ENCODE data around the gene C1orf174. TPM values are rescaled to one million over a fixed set of nuclear protein-coding genes. Genes with fewer than 3 reads are reported as not detected.

C1orf174 gene
- total RNA-seq, 3 donors from 2014 or later (not counting 1 experiment from before 2014, with no cell fraction given) = 52.9 to 62.3 (median 61.5) TPM

DNA sequence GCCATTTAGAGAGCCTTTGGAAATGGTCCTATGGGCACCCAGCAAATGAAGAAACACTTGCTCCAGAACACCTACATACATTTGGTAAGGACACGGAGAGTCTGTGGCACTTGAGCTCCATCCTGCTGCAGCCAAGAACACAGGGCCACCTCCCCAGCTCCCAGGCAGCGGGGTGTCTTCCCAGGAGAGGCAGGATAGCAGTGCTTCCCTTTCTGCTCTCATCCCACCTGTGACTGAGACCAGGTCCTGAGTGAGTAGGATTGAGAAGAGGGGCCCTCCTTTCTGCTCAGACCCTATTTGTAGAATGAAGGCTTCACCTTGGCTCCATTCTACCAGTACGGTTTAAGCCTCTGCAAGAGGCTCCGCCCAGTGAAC lies 4.1 kb downstream of the C1orf174 start:
- Mint-ChIP-seq H3K27ac (peak overlapping the region; percentile 48 to 57), H3K4me3 (no peak overlapping the region), H3K27me3 (ENCODE audit: low read depth in 2 of 2) (no peaks in the 10 kb centered on the region), H3K36me3 (no peaks in the 10 kb centered on the region), H3K9me3 (peaks cover 2 to 4% of the 10 kb centered on the region in 2 donors), H3K4me1 (peaks cover 27 to 35% of the 10 kb centered on the region in 2 donors)
- peaks cover 8% of the 10 kb centered on the region for H3K9me3 ChIP-seq (ENCODE audit: control insufficient read depth, insufficient read depth, low read length)
- TF ChIP-seq, protein P1, sequence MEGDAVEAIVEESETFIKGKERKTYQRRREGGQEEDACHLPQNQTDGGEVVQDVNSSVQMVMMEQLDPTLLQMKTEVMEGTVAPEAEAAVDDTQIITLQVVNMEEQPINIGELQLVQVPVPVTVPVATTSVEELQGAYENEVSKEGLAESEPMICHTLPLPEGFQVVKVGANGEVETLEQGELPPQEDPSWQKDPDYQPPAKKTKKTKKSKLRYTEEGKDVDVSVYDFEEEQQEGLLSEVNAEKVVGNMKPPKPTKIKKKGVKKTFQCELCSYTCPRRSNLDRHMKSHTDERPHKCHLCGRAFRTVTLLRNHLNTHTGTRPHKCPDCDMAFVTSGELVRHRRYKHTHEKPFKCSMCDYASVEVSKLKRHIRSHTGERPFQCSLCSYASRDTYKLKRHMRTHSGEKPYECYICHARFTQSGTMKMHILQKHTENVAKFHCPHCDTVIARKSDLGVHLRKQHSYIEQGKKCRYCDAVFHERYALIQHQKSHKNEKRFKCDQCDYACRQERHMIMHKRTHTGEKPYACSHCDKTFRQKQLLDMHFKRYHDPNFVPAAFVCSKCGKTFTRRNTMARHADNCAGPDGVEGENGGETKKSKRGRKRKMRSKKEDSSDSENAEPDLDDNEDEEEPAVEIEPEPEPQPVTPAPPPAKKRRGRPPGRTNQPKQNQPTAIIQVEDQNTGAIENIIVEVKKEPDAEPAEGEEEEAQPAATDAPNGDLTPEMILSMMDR (IDR thresholded peaks at IDR 0.05) = no peak
- WGBS (ENCODE audit: insufficient coverage) = 95% methylated on average over 4 of the region's 4 CpGs
- intact Hi-C loops (cut with micrococcal nuclease) = no loop called here
- H3K27me3 ChIP-seq (ENCODE audit: control insufficient read depth, insufficient read depth, low read length) = no peaks in the 10 kb centered on the region
- peaks cover 2% of the 10 kb centered on the region for H3K36me3 ChIP-seq (ENCODE audit: control insufficient read depth, insufficient read depth, low read length)
- DNase-seq = no peak
- H3K27ac ChIP-seq (ENCODE audit: low read length) = no peak overlapping the region
- no peak for ATAC-seq
- peaks cover 18% of the 10 kb centered on the region for H3K4me1 ChIP-seq (ENCODE audit: control insufficient read depth, insufficient read depth, low read length)
- H3K4me3 ChIP-seq (ENCODE audit: low read length) = no peak overlapping the region

GRCh38 chr1:3895279-3895950 lies 4.7 kb downstream of the C1orf174 start:
- Mint-ChIP-seq H3K4me3 (no peak overlapping the region), H3K36me3 (no peaks in the 10 kb centered on the region), H3K27me3 (ENCODE audit: low read depth in 2 of 2) (no peaks in the 10 kb centered on the region), H3K9me3 (peaks cover 2 to 4% of the 10 kb centered on the region in 2 donors), H3K4me1 (peaks cover 33 to 37% of the 10 kb centered on the region in 2 donors), H3K27ac (peak overlapping the region; percentile 48 to 57)
- ATAC-seq (no peak), DNase-seq (no peak)
- intact Hi-C loops (cut with micrococcal nuclease) = no loop called here
- no peak overlapping the region for H3K4me3 ChIP-seq (ENCODE audit: low read length)
- peaks cover 8% of the 10 kb centered on the region for H3K9me3 ChIP-seq (ENCODE audit: control insufficient read depth, insufficient read depth, low read length)
- TF ChIP-seq, protein P1 (IDR thresholded peaks at IDR 0.05) = no peak
- WGBS (ENCODE audit: insufficient coverage) = 95% methylated on average over 13 of the region's 13 CpGs
- H3K27ac ChIP-seq (ENCODE audit: low read length) = no peak overlapping the region
- peaks cover 23% of the 10 kb centered on the region for H3K4me1 ChIP-seq (ENCODE audit: control insufficient read depth, insufficient read depth, low read length)
- peaks cover 6% of the 10 kb centered on the region for H3K36me3 ChIP-seq (ENCODE audit: control insufficient read depth, insufficient read depth, low read length)
- H3K27me3 ChIP-seq (ENCODE audit: control insufficient read depth, insufficient read depth, low read length) = no peaks in the 10 kb centered on the region

DNA sequence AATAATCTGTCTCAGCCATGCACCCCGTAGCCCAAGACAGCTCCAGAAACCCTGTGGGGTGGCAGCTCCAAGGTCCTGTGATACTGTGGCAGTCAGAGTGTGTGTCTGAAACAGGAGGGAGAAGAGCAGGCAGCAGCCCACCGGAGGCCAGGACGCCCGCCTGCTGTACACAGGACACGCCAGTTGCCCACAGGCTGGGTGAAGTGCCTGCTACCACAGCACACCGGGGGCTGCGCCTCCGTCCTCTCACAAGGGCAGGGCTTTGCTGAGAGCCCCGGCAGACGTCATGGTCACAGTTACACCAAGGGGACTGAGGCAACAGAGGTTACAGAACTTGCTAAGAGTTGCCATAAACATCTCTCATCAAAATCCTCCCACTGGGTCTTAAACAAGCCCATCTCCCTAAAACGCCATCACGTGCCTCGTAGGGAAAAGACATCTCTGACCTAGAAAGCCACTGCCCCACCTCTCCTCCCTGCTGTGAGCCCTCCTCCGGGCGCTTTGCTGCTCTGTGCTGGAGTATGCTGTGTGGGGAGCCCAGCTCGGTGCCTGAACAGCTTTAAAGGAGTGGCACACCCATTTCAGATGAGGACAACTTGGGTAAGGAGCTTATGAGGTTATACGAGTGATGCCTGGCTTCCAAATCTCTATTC lies 5.3 kb downstream of the C1orf174 start:
- Mint-ChIP-seq H3K4me3 (no peak overlapping the region), H3K36me3 (no peaks in the 10 kb centered on the region), H3K27me3 (ENCODE audit: low read depth in 2 of 2) (no peaks in the 10 kb centered on the region), H3K27ac (peak overlapping the region in 1 of 2 donors; percentile 18), H3K9me3 (peaks cover 2 to 4% of the 10 kb centered on the region in 2 donors), H3K4me1 (peaks cover 37 to 39% of the 10 kb centered on the region in 2 donors)
- H3K9me3 ChIP-seq (ENCODE audit: control insufficient read depth, insufficient read depth, low read length) = peaks cover 8% of the 10 kb centered on the region
- ATAC-seq = no peak
- H3K27me3 ChIP-seq (ENCODE audit: control insufficient read depth, insufficient read depth, low read length) = no peaks in the 10 kb centered on the region
- WGBS (ENCODE audit: insufficient coverage) = 96% methylated on average over 15 of the region's 17 CpGs
- no peak overlapping the region for H3K27ac ChIP-seq (ENCODE audit: low read length)
- no peak overlapping the region for H3K4me3 ChIP-seq (ENCODE audit: low read length)
- DNase-seq = no peak
- peaks cover 9% of the 10 kb centered on the region for H3K36me3 ChIP-seq (ENCODE audit: control insufficient read depth, insufficient read depth, low read length)
- peaks cover 28% of the 10 kb centered on the region for H3K4me1 ChIP-seq (ENCODE audit: control insufficient read depth, insufficient read depth, low read length)
- TF ChIP-seq, protein P1 (IDR thresholded peaks at IDR 0.05) = no peak
- intact Hi-C loops (cut with micrococcal nuclease) = no loop called here

Measured in natural killer cell (primary cell).